Measurements from ENCODE around the gene SLC37A3.
A peak's percentile ranks its signal among the peaks of the same experiment; 100 is the strongest.

Gene SLC37A3

GRCh38 chr7:140404565-140405065 lies 6.3 kb upstream of the SLC37A3 start:
- H4K20me1 ChIP-seq (ENCODE audit: insufficient read depth, low read length, poor library complexity, severe bottlenecking): no peaks in the 10 kb centered on the region
- H3K4me1 ChIP-seq (ENCODE audit: insufficient read depth, low read length, poor library complexity, severe bottlenecking): peaks cover 2% of the 10 kb centered on the region
- no peaks in the 10 kb centered on the region for H3K36me3 ChIP-seq (ENCODE audit: insufficient read depth, low read length)
- H3K9me2 ChIP-seq (replicated peaks; ENCODE audit: low read depth, low read length): no peaks in the 10 kb centered on the region
- H3F3A ChIP-seq (ENCODE audit: low read depth): no peaks in the 10 kb centered on the region
- no peak for TF ChIP-seq EZH2phosphoT487 (IDR thresholded peaks at IDR 0.05; ENCODE audit: borderline replicate concordance)
- TF ChIP-seq, protein P1, sequence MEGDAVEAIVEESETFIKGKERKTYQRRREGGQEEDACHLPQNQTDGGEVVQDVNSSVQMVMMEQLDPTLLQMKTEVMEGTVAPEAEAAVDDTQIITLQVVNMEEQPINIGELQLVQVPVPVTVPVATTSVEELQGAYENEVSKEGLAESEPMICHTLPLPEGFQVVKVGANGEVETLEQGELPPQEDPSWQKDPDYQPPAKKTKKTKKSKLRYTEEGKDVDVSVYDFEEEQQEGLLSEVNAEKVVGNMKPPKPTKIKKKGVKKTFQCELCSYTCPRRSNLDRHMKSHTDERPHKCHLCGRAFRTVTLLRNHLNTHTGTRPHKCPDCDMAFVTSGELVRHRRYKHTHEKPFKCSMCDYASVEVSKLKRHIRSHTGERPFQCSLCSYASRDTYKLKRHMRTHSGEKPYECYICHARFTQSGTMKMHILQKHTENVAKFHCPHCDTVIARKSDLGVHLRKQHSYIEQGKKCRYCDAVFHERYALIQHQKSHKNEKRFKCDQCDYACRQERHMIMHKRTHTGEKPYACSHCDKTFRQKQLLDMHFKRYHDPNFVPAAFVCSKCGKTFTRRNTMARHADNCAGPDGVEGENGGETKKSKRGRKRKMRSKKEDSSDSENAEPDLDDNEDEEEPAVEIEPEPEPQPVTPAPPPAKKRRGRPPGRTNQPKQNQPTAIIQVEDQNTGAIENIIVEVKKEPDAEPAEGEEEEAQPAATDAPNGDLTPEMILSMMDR (conservative IDR thresholded peaks at IDR 0.05; ENCODE audit: low read length): no peak
- H3K4me3 ChIP-seq (ENCODE audit: low read length, poor library complexity, severe bottlenecking): peak overlapping the region; percentile 67
- peak overlapping the region; percentile 72 for H3K4me2 ChIP-seq (ENCODE audit: low read depth, low read length, poor library complexity, severe bottlenecking)
- no peaks in the 10 kb centered on the region for H3K9me3 ChIP-seq (ENCODE audit: insufficient read depth, low read depth, low read length)
- peak overlapping the region; percentile 89 for H2AFZ ChIP-seq (ENCODE audit: low read length)
- no peak overlapping the region for H3K9ac ChIP-seq (ENCODE audit: low read depth, low read length, poor library complexity, severe bottlenecking)
- H3K27me3 ChIP-seq (ENCODE audit: insufficient read depth, low read length, poor library complexity, severe bottlenecking): no peaks in the 10 kb centered on the region
- H3K79me2 ChIP-seq (ENCODE audit: insufficient read depth, low read length): no peaks in the 10 kb centered on the region

DNA sequence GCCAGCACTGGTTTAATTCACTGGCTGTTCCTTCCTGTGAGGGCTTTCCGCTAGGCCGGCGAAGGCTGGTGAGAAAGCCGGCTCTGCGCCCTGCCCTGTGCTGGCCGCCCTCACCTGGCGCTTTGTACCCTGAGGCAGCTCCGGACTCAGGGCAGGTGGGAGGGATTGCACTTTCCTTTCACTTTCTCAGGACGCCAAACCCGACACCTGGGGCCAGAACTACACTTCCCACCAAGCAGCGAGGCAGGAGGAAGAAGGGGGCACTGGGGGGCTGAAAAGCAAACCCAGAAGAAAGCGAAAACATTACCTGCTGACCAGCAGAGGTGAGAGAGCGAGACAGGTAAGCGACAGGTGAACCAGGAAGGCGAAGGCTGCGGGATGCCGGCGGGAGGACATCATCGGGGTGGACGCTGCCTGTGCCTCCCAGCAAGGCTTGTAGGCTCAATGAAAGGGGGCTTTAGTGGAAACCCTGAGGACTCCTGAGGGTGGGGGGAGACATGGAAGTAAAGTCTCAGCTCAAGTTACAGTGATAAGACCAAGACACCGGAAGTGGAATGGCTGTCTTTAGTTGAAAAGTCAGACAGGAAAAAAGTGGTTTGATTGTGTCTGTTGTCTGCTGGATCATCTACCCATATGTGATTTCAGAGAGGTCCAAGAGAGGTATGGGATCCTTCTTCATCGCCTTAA lies 5.7 kb upstream of the SLC37A3 start, which contains the start of gene RAB19:
Gene RAB19 (plus strand): TSS at position 181 of the 687 bp plus-strand sequence. CDS start 3,589 bp downstream, outside the sequence.
- Histone ChIP-seq H3K9me3 (ENCODE audit: insufficient read depth, low read depth, low read length) (no peaks in the 10 kb centered on the region), H2AFZ (ENCODE audit: low read length) (peak within 1 kb of the TSS; percentile 89), H3K36me3 (ENCODE audit: insufficient read depth, low read length) (no peaks in the 10 kb centered on the region), H4K20me1 (ENCODE audit: insufficient read depth, low read length, poor library complexity, severe bottlenecking) (no peaks in the 10 kb centered on the region), H3K4me3 (ENCODE audit: low read length, poor library complexity, severe bottlenecking) (peak within 1 kb of the TSS; percentile 67), H3K9ac (ENCODE audit: low read depth, low read length, poor library complexity, severe bottlenecking) (no peak within 1 kb of the TSS), H3K27me3 (ENCODE audit: insufficient read depth, low read length, poor library complexity, severe bottlenecking) (no peaks in the 10 kb centered on the region), H3F3A (ENCODE audit: low read depth) (no peaks in the 10 kb centered on the region), H3K9me2 (replicated peaks; ENCODE audit: low read depth, low read length) (no peaks in the 10 kb centered on the region), H3K4me1 (ENCODE audit: insufficient read depth, low read length, poor library complexity, severe bottlenecking) (peaks cover 2% of the 10 kb centered on the region), H3K4me2 (ENCODE audit: low read depth, low read length, poor library complexity, severe bottlenecking) (peak within 1 kb of the TSS; percentile 72), H3K79me2 (ENCODE audit: insufficient read depth, low read length) (no peaks in the 10 kb centered on the region)
- no peak for TF ChIP-seq EZH2phosphoT487 (IDR thresholded peaks at IDR 0.05; ENCODE audit: borderline replicate concordance)
- TF ChIP-seq, protein P1 (conservative IDR thresholded peaks at IDR 0.05; ENCODE audit: low read length): no peak

DNA sequence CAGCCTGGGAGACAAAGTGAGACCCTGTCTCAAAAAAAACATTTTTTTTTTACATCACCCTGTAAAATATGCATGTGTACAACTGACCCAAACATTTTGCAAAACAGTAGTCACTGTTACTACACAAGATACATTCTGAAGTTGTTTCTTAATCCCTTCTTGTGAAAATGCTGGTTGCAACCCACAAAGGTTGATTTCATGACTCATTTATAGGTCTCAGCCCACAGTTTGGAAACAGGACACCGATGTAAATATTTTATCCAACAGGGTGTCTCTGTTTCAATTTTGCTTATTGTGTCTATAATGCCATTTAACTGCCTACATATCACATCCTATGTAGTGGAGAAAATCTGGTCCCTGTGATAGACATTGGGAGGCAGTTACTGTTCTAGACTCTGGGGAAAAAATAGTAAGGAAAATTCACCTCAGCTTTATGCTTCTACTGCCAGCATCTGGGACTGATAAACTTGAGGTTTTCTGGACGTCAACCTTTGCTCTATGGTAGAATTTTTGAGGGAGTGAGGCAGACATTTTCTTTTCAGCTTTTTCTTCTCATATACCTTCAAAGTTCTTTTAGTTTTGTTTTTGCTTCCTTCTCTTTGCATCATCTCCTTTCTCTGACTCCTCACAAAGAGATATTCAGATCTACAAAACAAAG lies 4.0 kb upstream of the SLC37A3 start:
- Histone ChIP-seq H3K9me3 (ENCODE audit: insufficient read depth, low read depth, low read length) (no peaks in the 10 kb centered on the region), H4K20me1 (ENCODE audit: insufficient read depth, low read length, poor library complexity, severe bottlenecking) (peaks cover 3% of the 10 kb centered on the region), H3F3A (ENCODE audit: low read depth) (no peaks in the 10 kb centered on the region), H3K4me1 (ENCODE audit: insufficient read depth, low read length, poor library complexity, severe bottlenecking) (peaks cover 8% of the 10 kb centered on the region), H3K27me3 (ENCODE audit: insufficient read depth, low read length, poor library complexity, severe bottlenecking) (no peaks in the 10 kb centered on the region), H3K36me3 (ENCODE audit: insufficient read depth, low read length) (no peaks in the 10 kb centered on the region), H2AFZ (ENCODE audit: low read length) (peak overlapping the region; percentile 55; the same call in 1 of the 2 replicates), H3K9ac (ENCODE audit: low read depth, low read length, poor library complexity, severe bottlenecking) (no peak overlapping the region), H3K4me3 (ENCODE audit: low read length, poor library complexity, severe bottlenecking) (no peak overlapping the region), H3K9me2 (replicated peaks; ENCODE audit: low read depth, low read length) (no peaks in the 10 kb centered on the region), H3K79me2 (ENCODE audit: insufficient read depth, low read length) (peaks cover 9% of the 10 kb centered on the region), H3K4me2 (ENCODE audit: low read depth, low read length, poor library complexity, severe bottlenecking) (no peak overlapping the region)
- TF ChIP-seq, protein P1 (conservative IDR thresholded peaks at IDR 0.05; ENCODE audit: low read length): no peak
- TF ChIP-seq EZH2phosphoT487 (IDR thresholded peaks at IDR 0.05; ENCODE audit: borderline replicate concordance): no peak

Data from Loucy (cell line).